Neural cell (in vitro differentiated cells): Measurements from ENCODE around the gene VSIR. TPM values are rescaled to one million over a fixed set of nuclear protein-coding genes. Genes with fewer than 3 reads are reported as not detected.

ENCODE experiments used
- H2AFZ ChIP-seq: fragments of 200-600, 300-800 bp; sonication (generic), shearing (Covaris generic); 2 replicates; pipeline ENCODE4 v1.6.0; 2014; ENCODE audit warnings: low read depth, mild to moderate bottlenecking, antibody characterized with exemption, low read length, moderate library complexity
- H3F3A ChIP-seq: fragments of 200-600 bp; shearing (Covaris generic); 2 replicates; pipeline ENCODE4 v1.6.1; 2016; ENCODE audit warnings: mild to moderate bottlenecking, moderate library complexity, mixed read lengths, antibody characterized with exemption, low read length; ENCODE audit not compliant: insufficient read depth, poor library complexity, severe bottlenecking
- H3K27ac ChIP-seq: fragments of 200-600, 300-800 bp; sonication (generic), shearing (Covaris generic); 2 replicates; pipeline ENCODE4 v1.5.1; 2014; ENCODE audit warnings: mild to moderate bottlenecking, low read length, moderate library complexity
- H3K27me3 ChIP-seq: fragments of 300-800, 200-600 bp; sonication (generic), shearing (Covaris generic); 2 replicates; pipeline ENCODE4 v1.6.0; 2014; ENCODE audit warnings: mild to moderate bottlenecking, low read depth, low read length, moderate library complexity; ENCODE audit not compliant: insufficient read depth
- H3K36me3 ChIP-seq: fragments of 300-800, 200-600 bp; sonication (generic), shearing (Covaris generic); 2 replicates; pipeline ENCODE4 v1.5.1; 2014; ENCODE audit warnings: mild to moderate bottlenecking, antibody characterized with exemption, low read length, moderate library complexity; ENCODE audit not compliant: insufficient read depth
- H3K4me2 ChIP-seq: fragments of 300-800, 200-600 bp; sonication (generic), shearing (Covaris generic); 2 replicates; pipeline ENCODE4 v1.6.0; 2014; ENCODE audit warnings: mild to moderate bottlenecking, low read length
- H3K4me3 ChIP-seq: fragments of 300-800, 200-600 bp; sonication (generic), shearing (Covaris generic); 2 replicates; pipeline ENCODE4 v1.5.1; 2014; ENCODE audit warnings: mild to moderate bottlenecking, low read length, moderate library complexity
- H3K79me2 ChIP-seq: fragments of 200-600 bp; shearing (Covaris generic); replicated peaks from 2 replicates; pipeline ENCODE4 v1.6.0; 2014; ENCODE audit warnings: mild to moderate bottlenecking, low read length, moderate library complexity; ENCODE audit not compliant: insufficient read depth
- H3K9ac ChIP-seq: fragments of 300-800, 200-600 bp; sonication (generic), shearing (Covaris generic); 2 replicates; pipeline ENCODE4 v1.6.1; 2016; ENCODE audit warnings: mild to moderate bottlenecking, low read length, mixed read lengths
- H3K9me2 ChIP-seq: fragments of 200-600 bp; shearing (Covaris generic); 2 replicates; pipeline ENCODE4 v1.6.1; 2016; ENCODE audit warnings: mild to moderate bottlenecking, low read length, mixed read lengths; ENCODE audit not compliant: insufficient read depth
- H3K9me3 ChIP-seq: fragments of 200-600, 300-800 bp; sonication (generic), shearing (Covaris generic); 2 replicates; pipeline ENCODE4 v1.6.1; 2016; ENCODE audit warnings: mild to moderate bottlenecking, mixed run types, low read length, moderate library complexity, mixed read lengths
- H4K20me1 ChIP-seq: fragments of 200-600 bp; shearing (Covaris generic); 2 replicates; pipeline ENCODE4 v1.6.1; 2016; ENCODE audit warnings: mild to moderate bottlenecking, mixed run types; ENCODE audit not compliant: insufficient read depth
- CTCF ChIP-seq: fragments of 450-650 bp; IDR thresholded peaks from 2 replicates; pipeline ENCODE4 v1.5.1; 2014; ENCODE audit warnings: antibody characterized with exemption, mild to moderate bottlenecking, moderate library complexity; ENCODE audit not compliant: poor library complexity, severe bottlenecking
- EZH2 ChIP-seq: fragments of 200-600, 300-800 bp; shearing (Covaris generic), sonication (generic); IDR thresholded peaks from 2 replicates; pipeline ENCODE4 v1.6.1; 2014; ENCODE audit warnings: antibody characterized with exemption, low read length, borderline replicate concordance, mild to moderate bottlenecking; ENCODE audit not compliant: insufficient read depth, poor library complexity, severe bottlenecking
- MXI1 ChIP-seq: fragments of 450-650 bp; conservative IDR thresholded peaks from 2 replicates; pipeline ENCODE4 v1.6.1; 2014; ENCODE audit warnings: antibody characterized with exemption, mild to moderate bottlenecking; ENCODE audit not compliant: poor library complexity, severe bottlenecking
- RAD21 ChIP-seq: fragments of 450-650 bp; conservative IDR thresholded peaks from 2 replicates; pipeline ENCODE4 v1.6.1; 2014; ENCODE audit warnings: antibody characterized with exemption, mild to moderate bottlenecking, moderate library complexity
- REST ChIP-seq: IDR thresholded peaks from 2 replicates; pipeline ENCODE4 v1.6.1; 2012; ENCODE audit warnings: borderline replicate concordance
- SMC3 ChIP-seq: fragments of 450-650 bp; conservative IDR thresholded peaks from 2 replicates; pipeline ENCODE4 v1.6.1; 2014; ENCODE audit warnings: antibody characterized with exemption, mild to moderate bottlenecking, moderate library complexity; ENCODE audit not compliant: poor library complexity
- TAF1 ChIP-seq: IDR thresholded peaks from 2 replicates; pipeline ENCODE4 v1.6.1; 2012; ENCODE audit warnings: low read depth
- polyA plus RNA-seq: library from polyadenylated mRNA; depleted of rRNA; stranded (reverse); fragments of >200 nt; gene quantifications from 2 replicates; pipeline ENCODE4 v1.2.3, GENCODE V29; 2014

The VSIR gene
- polyA plus RNA-seq, 1 donor from 2014 or later: not detected

- Histone ChIP-seq H3K9me2 (no peaks in the 10 kb centered on the region), H4K20me1 (no peaks in the 10 kb centered on the region), H3K36me3 (no peaks in the 10 kb centered on the region), H3F3A (no peaks in the 10 kb centered on the region), H3K9ac (no peak overlapping the region), H3K4me2 (no peak overlapping the region), H3K27ac (no peak overlapping the region), H3K4me3 (no peak overlapping the region), H3K79me2 (no peaks in the 10 kb centered on the region), H3K27me3 (no peaks in the 10 kb centered on the region), H3K9me3 (no peaks in the 10 kb centered on the region), H2AFZ (no peak overlapping the region)
- TF ChIP-seq EZH2 (no peak), SMC3 (no peak), TAF1 (no peak), RAD21 (no peak), REST (no peak)
These were observed 7.4 kb upstream of the VSIR start for GRCh38 chr10:71780719-71781118.

GRCh38 chr10:71780156-71780555 is 6.8 kb upstream of the VSIR start:
- Histone ChIP-seq H3K79me2 (no peaks in the 10 kb centered on the region), H2AFZ (no peak overlapping the region), H3K9ac (no peak overlapping the region), H3K27ac (no peak overlapping the region), H4K20me1 (no peaks in the 10 kb centered on the region), H3K4me2 (no peak overlapping the region), H3K4me3 (no peak overlapping the region), H3K36me3 (no peaks in the 10 kb centered on the region), H3K27me3 (no peaks in the 10 kb centered on the region), H3K9me2 (no peaks in the 10 kb centered on the region), H3F3A (no peaks in the 10 kb centered on the region), H3K9me3 (no peaks in the 10 kb centered on the region)
- TF ChIP-seq REST: no peak
- no peak for TF ChIP-seq MXI1
- no peak for TF ChIP-seq RAD21
- no peak for TF ChIP-seq SMC3
- no peak for TF ChIP-seq CTCF
- TF ChIP-seq TAF1: no peak
